ENCODE data around the gene SEC24B. TPM values are rescaled to one million over a fixed set of nuclear protein-coding genes. Genes with fewer than 3 reads are reported as not detected.
"Not testable (repeated sequence)": the region's sequence is repeated elsewhere in the genome, so short reads cannot be mapped to it uniquely, and the experiment has no call there.

SEC24B gene
- total RNA-seq, 1 donor from 2014 or later, result 49.6 TPM

DNA sequence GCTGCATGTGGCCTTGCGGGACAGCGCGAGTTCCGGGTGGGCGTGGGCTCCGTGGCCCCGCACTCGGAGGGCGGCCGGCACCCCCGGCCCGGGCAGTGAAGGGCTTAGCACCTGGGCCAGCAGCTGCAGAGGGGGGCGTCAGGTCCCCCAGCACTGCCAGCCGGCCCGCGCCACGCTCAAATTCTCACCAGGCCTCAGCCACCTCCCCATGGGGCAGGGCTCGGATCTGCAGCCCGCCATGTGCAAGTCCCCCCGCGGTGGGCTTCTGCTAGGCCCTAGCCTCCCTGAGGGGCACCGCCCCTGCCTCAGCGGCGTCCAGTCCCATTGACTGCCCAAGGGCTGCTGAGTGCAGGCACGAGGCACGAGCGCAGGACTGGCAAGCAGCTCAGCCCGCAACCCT lies 123.8 kb downstream of the SEC24B start:
- DNase-seq (ENCODE audit: low spot score), result no peak
- TF ChIP-seq, protein P1, sequence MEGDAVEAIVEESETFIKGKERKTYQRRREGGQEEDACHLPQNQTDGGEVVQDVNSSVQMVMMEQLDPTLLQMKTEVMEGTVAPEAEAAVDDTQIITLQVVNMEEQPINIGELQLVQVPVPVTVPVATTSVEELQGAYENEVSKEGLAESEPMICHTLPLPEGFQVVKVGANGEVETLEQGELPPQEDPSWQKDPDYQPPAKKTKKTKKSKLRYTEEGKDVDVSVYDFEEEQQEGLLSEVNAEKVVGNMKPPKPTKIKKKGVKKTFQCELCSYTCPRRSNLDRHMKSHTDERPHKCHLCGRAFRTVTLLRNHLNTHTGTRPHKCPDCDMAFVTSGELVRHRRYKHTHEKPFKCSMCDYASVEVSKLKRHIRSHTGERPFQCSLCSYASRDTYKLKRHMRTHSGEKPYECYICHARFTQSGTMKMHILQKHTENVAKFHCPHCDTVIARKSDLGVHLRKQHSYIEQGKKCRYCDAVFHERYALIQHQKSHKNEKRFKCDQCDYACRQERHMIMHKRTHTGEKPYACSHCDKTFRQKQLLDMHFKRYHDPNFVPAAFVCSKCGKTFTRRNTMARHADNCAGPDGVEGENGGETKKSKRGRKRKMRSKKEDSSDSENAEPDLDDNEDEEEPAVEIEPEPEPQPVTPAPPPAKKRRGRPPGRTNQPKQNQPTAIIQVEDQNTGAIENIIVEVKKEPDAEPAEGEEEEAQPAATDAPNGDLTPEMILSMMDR (IDR thresholded peaks at IDR 0.05; ENCODE audit: unreplicated experiment), result no peak
- Mint-ChIP-seq H3K4me3 (ENCODE audit: unreplicated experiment) (no peak overlapping the region), H3K27me3 (ENCODE audit: unreplicated experiment) (peaks cover 4% of the 10 kb centered on the region), H3K4me1 (ENCODE audit: unreplicated experiment) (peaks cover 12% of the 10 kb centered on the region), H3K27ac (ENCODE audit: unreplicated experiment) (no peak overlapping the region), H3K9me3 (ENCODE audit: unreplicated experiment) (no peaks in the 10 kb centered on the region), H3K36me3 (ENCODE audit: low read depth, unreplicated experiment) (peaks cover 10% of the 10 kb centered on the region)

DNA sequence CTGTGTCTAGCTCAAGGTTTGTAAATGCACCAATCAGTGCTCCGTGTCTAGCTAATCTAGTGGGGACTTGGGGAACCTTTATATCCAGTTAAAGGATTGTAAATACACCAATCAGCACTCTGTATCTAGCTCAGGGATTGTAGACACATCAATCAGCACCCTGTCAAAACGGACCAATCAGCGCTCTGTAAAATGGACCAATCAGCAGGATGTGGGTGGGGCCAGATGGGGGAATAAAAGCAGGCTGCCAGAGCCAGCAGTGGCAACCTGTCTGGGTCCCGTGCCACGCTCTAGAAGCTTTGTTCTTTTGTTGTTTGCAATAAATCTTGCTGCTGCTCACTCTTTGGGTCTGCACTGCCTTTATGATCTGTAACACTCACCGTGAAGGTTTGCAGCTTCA lies 124.5 kb downstream of the SEC24B start:
- not testable (repeated sequence) for DNase-seq (ENCODE audit: low spot score); H3K9me3 Mint-ChIP-seq (ENCODE audit: unreplicated experiment); H3K27me3 Mint-ChIP-seq (ENCODE audit: unreplicated experiment); H3K27ac Mint-ChIP-seq (ENCODE audit: unreplicated experiment); H3K4me3 Mint-ChIP-seq (ENCODE audit: unreplicated experiment)
- Mint-ChIP-seq H3K36me3 (ENCODE audit: low read depth, unreplicated experiment) (peaks cover 10% of the 10 kb centered on the region), H3K4me1 (ENCODE audit: unreplicated experiment) (peaks cover 16% of the 10 kb centered on the region)

DNA sequence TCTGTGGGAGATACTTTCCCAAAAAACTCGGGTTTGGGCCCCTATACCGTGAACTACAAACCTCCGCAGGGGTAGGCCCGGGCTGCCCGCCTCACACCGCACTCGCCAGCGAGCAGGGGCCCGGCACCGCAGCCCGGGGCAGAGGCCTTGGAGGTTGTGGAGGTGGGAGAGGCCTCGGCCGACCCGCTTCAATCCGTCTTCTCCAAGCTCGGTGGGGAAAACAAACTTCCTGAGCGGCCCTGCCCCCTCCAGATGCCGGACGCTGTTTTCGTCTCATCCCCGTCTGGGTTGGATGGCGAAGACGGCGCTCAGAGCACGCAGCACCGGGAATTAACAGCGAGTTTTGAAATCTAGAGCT lies 126.0 kb downstream of the SEC24B start:
- peaks cover 10% of the 10 kb centered on the region for H3K36me3 Mint-ChIP-seq (ENCODE audit: low read depth, unreplicated experiment)
- no peak overlapping the region for H3K27ac Mint-ChIP-seq (ENCODE audit: unreplicated experiment)
- TF ChIP-seq, protein P1 (IDR thresholded peaks at IDR 0.05; ENCODE audit: unreplicated experiment), result no peak
- peak; percentile 47 for DNase-seq (ENCODE audit: low spot score)
- peaks cover 16% of the 10 kb centered on the region for H3K4me1 Mint-ChIP-seq (ENCODE audit: unreplicated experiment)
- H3K9me3 Mint-ChIP-seq (ENCODE audit: unreplicated experiment), result no peaks in the 10 kb centered on the region
- H3K4me3 Mint-ChIP-seq (ENCODE audit: unreplicated experiment), result peak overlapping the region; percentile 83
- peaks cover 4% of the 10 kb centered on the region for H3K27me3 Mint-ChIP-seq (ENCODE audit: unreplicated experiment)

DNA sequence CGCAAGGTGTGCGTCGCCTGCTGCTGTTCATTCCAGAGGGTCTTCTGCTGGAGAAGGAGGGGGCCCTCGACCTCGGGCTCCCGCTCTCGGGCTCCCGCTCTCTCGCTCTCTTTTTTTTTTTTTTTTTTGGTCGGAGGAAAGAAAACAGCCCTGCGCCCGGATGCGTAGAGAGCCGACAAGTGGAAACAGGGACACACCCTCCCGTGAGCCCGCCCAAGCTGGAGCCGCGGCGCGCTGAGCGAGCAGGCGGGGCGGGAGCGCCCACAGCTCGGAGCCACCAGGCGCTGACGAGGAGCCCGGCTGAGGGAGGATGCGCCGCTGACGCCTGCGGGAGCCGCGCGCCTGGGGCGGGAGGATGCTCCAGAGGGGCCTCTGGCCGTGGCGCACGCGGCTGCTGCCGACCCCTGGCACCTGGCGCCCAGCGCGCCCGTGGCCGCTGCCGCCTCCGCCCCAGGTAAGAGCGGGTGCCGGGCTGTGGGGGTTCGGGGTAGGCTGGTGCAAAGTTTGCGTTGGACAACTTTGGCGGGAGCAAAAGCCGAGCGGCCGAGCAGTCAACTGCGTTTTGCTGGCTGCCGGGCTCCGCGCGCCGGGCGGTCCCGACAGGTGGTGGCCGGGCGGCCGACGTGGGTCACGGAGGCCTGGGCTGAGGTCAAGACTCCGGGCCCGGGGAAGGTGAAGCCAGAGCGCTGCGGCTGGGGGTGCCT lies 126.5 kb downstream of the SEC24B start, which contains the start of gene MCUB:
TSS of gene MCUB (plus strand) at position 264 of the 704 bp plus-strand sequence. CDS start at position 356, 92 bp downstream.
- Mint-ChIP-seq H3K27ac (ENCODE audit: unreplicated experiment) (peak within 1 kb of the TSS; percentile 43), H3K9me3 (ENCODE audit: unreplicated experiment) (no peaks in the 10 kb centered on the region), H3K4me1 (ENCODE audit: unreplicated experiment) (peaks cover 16% of the 10 kb centered on the region), H3K36me3 (ENCODE audit: low read depth, unreplicated experiment) (peaks cover 11% of the 10 kb centered on the region), H3K4me3 (ENCODE audit: unreplicated experiment) (peak within 1 kb of the TSS; percentile 95), H3K27me3 (ENCODE audit: unreplicated experiment) (peaks cover 4% of the 10 kb centered on the region)
- peak; percentile 86 for DNase-seq (ENCODE audit: low spot score)
- TF ChIP-seq, protein P1 (IDR thresholded peaks at IDR 0.05; ENCODE audit: unreplicated experiment), result no peak

DNA sequence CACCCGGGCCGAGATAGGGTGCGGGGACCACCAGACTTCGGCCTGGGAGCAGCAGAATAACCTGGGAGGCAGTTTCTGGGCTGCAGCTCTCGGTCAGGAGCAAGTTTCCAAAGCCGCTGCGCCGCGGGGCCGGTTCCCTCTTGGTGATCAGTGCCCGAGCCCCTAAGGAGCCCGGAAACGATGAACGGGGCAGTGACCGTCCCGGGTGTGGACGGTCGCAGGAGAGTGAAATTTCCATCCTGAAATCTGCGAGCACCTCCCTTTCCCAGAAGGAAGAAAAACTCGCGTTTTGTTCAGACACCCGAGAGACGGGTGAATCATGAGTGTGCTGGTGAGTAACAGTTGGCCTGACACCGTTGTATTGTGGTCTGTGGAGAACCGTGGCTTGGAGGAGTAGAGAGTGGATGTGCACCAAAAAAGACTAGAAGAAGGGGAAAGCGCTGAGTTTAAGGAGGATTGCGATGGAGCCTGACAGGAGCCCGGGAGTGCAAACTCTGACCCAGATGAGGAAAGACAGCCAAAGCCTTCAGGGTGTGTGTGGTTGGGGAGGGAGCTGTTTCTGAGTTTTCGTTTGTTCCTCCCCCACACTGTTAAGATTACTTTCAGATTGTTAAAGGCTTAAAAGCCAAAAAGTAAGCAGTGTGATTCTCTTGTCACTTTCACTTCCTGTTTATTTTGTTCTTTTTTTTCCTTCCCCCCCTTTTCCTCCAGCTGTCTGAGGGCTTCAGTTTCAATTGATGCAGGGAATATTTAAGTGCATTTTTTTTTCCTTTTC lies 127.3 kb downstream of the SEC24B start:
- TF ChIP-seq, protein P1 (IDR thresholded peaks at IDR 0.05; ENCODE audit: unreplicated experiment), result no peak
- H3K4me1 Mint-ChIP-seq (ENCODE audit: unreplicated experiment), result peaks cover 16% of the 10 kb centered on the region
- peaks cover 14% of the 10 kb centered on the region for H3K36me3 Mint-ChIP-seq (ENCODE audit: low read depth, unreplicated experiment)
- no peak for DNase-seq (ENCODE audit: low spot score)
- H3K27ac Mint-ChIP-seq (ENCODE audit: unreplicated experiment), result peak overlapping the region; percentile 43
- peak overlapping the region; percentile 95 for H3K4me3 Mint-ChIP-seq (ENCODE audit: unreplicated experiment)
- no peaks in the 10 kb centered on the region for H3K9me3 Mint-ChIP-seq (ENCODE audit: unreplicated experiment)
- peaks cover 4% of the 10 kb centered on the region for H3K27me3 Mint-ChIP-seq (ENCODE audit: unreplicated experiment)
